ENCODE measurements around the gene OSMR.

Gene OSMR

DNA sequence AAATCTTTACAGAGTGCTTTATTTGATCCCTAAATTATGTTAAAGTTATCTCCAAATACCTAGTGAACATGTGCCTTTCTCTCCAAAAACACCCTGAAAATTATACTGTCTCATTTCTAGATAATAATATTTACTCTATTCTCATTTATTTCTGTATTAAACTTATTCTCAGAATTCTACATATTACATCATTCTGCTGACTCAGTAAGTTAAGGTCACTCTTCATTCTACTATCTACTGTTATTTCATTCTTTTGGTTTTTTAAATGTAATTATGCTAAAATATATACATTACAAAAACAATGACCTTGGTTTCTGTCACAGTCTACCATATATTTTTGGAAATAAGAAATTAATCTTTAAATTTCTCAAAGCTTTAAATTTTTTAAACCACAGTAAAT, 132.2 kb downstream of the OSMR start:
- H3K4me3 ChIP-seq (replicated peaks in 1 of 2; ENCODE audit: low read depth in 2 of 2, low read length in 2 of 2) = no peak overlapping the region
- DNase-seq (ENCODE audit: low read depth in 2 of 2) = no peak
- TF ChIP-seq, protein P1, sequence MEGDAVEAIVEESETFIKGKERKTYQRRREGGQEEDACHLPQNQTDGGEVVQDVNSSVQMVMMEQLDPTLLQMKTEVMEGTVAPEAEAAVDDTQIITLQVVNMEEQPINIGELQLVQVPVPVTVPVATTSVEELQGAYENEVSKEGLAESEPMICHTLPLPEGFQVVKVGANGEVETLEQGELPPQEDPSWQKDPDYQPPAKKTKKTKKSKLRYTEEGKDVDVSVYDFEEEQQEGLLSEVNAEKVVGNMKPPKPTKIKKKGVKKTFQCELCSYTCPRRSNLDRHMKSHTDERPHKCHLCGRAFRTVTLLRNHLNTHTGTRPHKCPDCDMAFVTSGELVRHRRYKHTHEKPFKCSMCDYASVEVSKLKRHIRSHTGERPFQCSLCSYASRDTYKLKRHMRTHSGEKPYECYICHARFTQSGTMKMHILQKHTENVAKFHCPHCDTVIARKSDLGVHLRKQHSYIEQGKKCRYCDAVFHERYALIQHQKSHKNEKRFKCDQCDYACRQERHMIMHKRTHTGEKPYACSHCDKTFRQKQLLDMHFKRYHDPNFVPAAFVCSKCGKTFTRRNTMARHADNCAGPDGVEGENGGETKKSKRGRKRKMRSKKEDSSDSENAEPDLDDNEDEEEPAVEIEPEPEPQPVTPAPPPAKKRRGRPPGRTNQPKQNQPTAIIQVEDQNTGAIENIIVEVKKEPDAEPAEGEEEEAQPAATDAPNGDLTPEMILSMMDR (IDR thresholded peaks at IDR 0.05; ENCODE audit: low read depth, low read length) = no peak

DNA sequence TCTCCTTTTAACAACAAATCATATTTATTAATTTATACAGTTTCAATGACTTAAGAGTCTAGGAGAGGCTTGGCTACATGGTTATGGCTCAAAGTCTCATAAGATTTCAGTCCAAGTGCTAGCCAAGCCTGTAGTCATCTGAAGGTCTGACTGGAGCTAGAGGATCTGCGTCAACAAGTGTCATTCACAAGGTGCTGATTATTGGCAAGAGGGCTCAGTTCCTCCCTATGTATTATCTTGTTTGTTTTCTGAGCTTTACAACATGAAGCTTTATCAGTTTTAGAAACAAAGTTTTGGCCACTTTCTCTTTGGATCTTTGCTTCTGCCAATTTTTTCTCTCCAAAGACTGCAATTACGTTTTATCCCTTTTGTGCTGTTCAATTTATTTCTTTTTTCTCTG, 133.7 kb downstream of the OSMR start:
- TF ChIP-seq, protein P1 (IDR thresholded peaks at IDR 0.05; ENCODE audit: low read depth, low read length) = no peak
- no peak overlapping the region for H3K4me3 ChIP-seq (replicated peaks in 1 of 2; ENCODE audit: low read depth in 2 of 2, low read length in 2 of 2)
- DNase-seq (ENCODE audit: low read depth in 2 of 2) = no peak

Data from cardiac fibroblast (primary cell).